Spleen (tissue), 11 donors: Measurements from ENCODE around the gene ERICH4. TPM values are rescaled to one million over a fixed set of nuclear protein-coding genes. Genes with fewer than 3 reads are reported as not detected.
"Not testable (repeated sequence)": the region's sequence is repeated elsewhere in the genome, so short reads cannot be mapped to it uniquely, and the experiment has no call there.

Source experiments
- DNase-seq: peaks from one replicate; pipeline ENCODE4 v3.0.0-alpha.2; 2020
- H3K27ac ChIP-seq, 8 donors: fragments of 200-600 bp; sonication (generic) in 7 of 8; 1 replicate in 4 of 8; 2 replicates in 4 of 8; pipeline versions ENCODE4 v1.5.0 to v1.8.0; 2016 to 2021; ENCODE audit warnings: inconsistent platforms in 4 of 8, mild to moderate bottlenecking in 4 of 8, moderate library complexity in 1 of 8
- H3K27me3 ChIP-seq, 7 donors: fragments of 200-600 bp; sonication (generic) in 6 of 7; replicated peaks in 1 of 7; 1 replicate in 4 of 7; 2 replicates in 3 of 7; pipeline versions ENCODE4 v1.5.0 to v1.8.0; 2016 to 2021; ENCODE audit warnings: inconsistent platforms in 3 of 7, mild to moderate bottlenecking in 1 of 7
- H3K36me3 ChIP-seq, 6 donors: fragments of 200-600 bp; sonication (generic) in 5 of 6; 1 replicate in 4 of 6; 2 replicates in 2 of 6; pipeline versions ENCODE4 v1.5.0 to v1.8.0; 2016 to 2021; ENCODE audit warnings: inconsistent platforms in 2 of 6
- H3K4me1 ChIP-seq, 6 donors: fragments of 200-600 bp; sonication (generic) in 5 of 6; 1 replicate in 3 of 6; 2 replicates in 3 of 6; pipeline versions ENCODE4 v1.5.0 to v1.8.0; 2016 to 2021; ENCODE audit warnings: inconsistent platforms in 3 of 6
- H3K4me3 ChIP-seq, 8 donors: fragments of 200-600 bp; sonication (generic) in 7 of 8; 1 replicate in 4 of 8; 2 replicates in 4 of 8; pipeline versions ENCODE4 v1.5.0 to v1.8.0; 2016 to 2021; ENCODE audit warnings: inconsistent platforms in 4 of 8, mild to moderate bottlenecking in 4 of 8, moderate library complexity in 2 of 8
- H3K9me3 ChIP-seq, 8 donors: fragments of 200-600 bp; sonication (generic) in 7 of 8; 1 replicate in 4 of 8; 2 replicates in 4 of 8; pipeline versions ENCODE4 v1.5.0 to v1.8.0; 2016 to 2021; ENCODE audit warnings: inconsistent platforms in 4 of 8
- CTCF ChIP-seq, 11 experiments: fragments of 200-600 bp in 7 of 11; fragments of 450-650 bp in 4 of 11; sonication (generic) in 4 of 11; IDR thresholded peaks in 8 of 11; conservative IDR thresholded peaks in 3 of 11; 1 replicate in 7 of 11; 2 replicates in 4 of 11; pipeline versions ENCODE4 v1.4.0 to v1.8.0; 2016 to 2021; ENCODE audit warnings: antibody characterized with exemption in 11 of 11, inconsistent platforms in 4 of 11, mild to moderate bottlenecking in 1 of 11
- POLR2A ChIP-seq, 3 donors: fragments of 450-650 bp; IDR thresholded peaks; one replicate each; pipeline ENCODE4 v1.5.1; 2017; ENCODE audit warnings: antibody characterized with exemption in 3 of 3, mild to moderate bottlenecking in 1 of 3
- POLR2AphosphoS5 ChIP-seq, 3 donors: sonication (generic); formaldehyde crosslinking; IDR thresholded peaks; one replicate each; pipeline ENCODE4 v1.5.1; 2017; ENCODE audit warnings: antibody characterized with exemption in 3 of 3
- WGBS, 5 donors: extraction: QIAGEN DNeasy Blood & Tissue Kit in 3 of 5; methylation state at CpG; one replicate each; pipeline versions ENCODE4 v1.1.5 to v1.1.7; 2013 to 2018; 5-methylcytosine and 5-hydroxymethylcytosine counted together
- intact Hi-C: fragments of 100-400 bp; cut with DNase I; formaldehyde crosslinking; loops from one replicate; pipeline ENCODE4 v1.15.0; 2023; ENCODE audit warnings: low total_unique reads
- polyA plus RNA-seq, 3 donors: library from polyadenylated mRNA; stranded (reverse); fragments of 200-250 nt; gene quantifications; one replicate each; pipeline ENCODE4 v1.2.1, GENCODE V29; 2013
- total RNA-seq, 7 donors: library from RNA; depleted of rRNA in 3 of 7; stranded (reverse); fragments of >200 nt in 3 of 7; fragmentation: NEBNext Ultra II Directional in 4 of 7; extraction: Animal tissue kit (Norgen Biotek cat#: 25700) in 4 of 7; gene quantifications; one replicate each; pipeline versions ENCODE4 v1.1.0 to v1.2.1, GENCODE V29; 2016 to 2021
- donor health status: healthy with polysubstance abuse.
- donor health status: DM: no; HTN: no; CAD: no; lungs with moderate emphysema.
- donor health status: DM: no; HTN: no; CAD: no.
- donor health status: Bipolar disorder and iron deficiency.
- donor health status: healthy.
- donor health status: DM: no; HTN: no; CAD: no.
- donor health status: DM: yes; HTN: yes; CAD: no.

Gene ERICH4
- total and polyA plus RNA-seq, 10 donors = 0.65 TPM; not detected in 9

GRCh38 chr19:41431426-41432386, 11.2 kb upstream of the ERICH4 start:
- H3K4me1 ChIP-seq = peaks cover 15 to 46% (median 27%) of the 10 kb centered on the region in 6 donors
- H3K27me3 ChIP-seq = no peaks in the 10 kb centered on the region
- DNase-seq = no peak
- intact Hi-C loops = no loop called here
- H3K36me3 ChIP-seq = peaks cover 0 to 69% (median 31%) of the 10 kb centered on the region in 6 donors
- H3K4me3 ChIP-seq = no peak overlapping the region
- WGBS, 5 donors = 71 to 78% (median 76%) methylated on average over 20 to 23 of the region's 23 CpGs
- no peaks in the 10 kb centered on the region for H3K9me3 ChIP-seq
- TF ChIP-seq POLR2A (IDR thresholded peaks at IDR 0.05) (no peak), POLR2AphosphoS5 (IDR thresholded peaks at IDR 0.05) (peak; percentile 8 to 56 (median 22)), CTCF (IDR thresholded peaks at IDR 0.05 in 8 of 11, conservative IDR thresholded peaks at IDR 0.05 in 3 of 11) (peak in 4 of 11 experiments; percentile 17 to 41 (median 26))
- peak overlapping the region in 2 of 8 donors; percentile 24 to 43 for H3K27ac ChIP-seq

GRCh38 chr19:41433171-41433570, 9.8 kb upstream of the ERICH4 start:
- no peak overlapping the region for H3K27ac ChIP-seq
- peaks cover 0 to 83% (median 40%) of the 10 kb centered on the region in 6 donors for H3K36me3 ChIP-seq
- intact Hi-C loops = no loop called here
- TF ChIP-seq CTCF (IDR thresholded peaks at IDR 0.05 in 8 of 11, conservative IDR thresholded peaks at IDR 0.05 in 3 of 11) (no peak), POLR2A (IDR thresholded peaks at IDR 0.05) (no peak), POLR2AphosphoS5 (IDR thresholded peaks at IDR 0.05) (peak in 1 of 3 donors; percentile 64)
- peaks cover 6 to 38% (median 14%) of the 10 kb centered on the region in 6 donors for H3K4me1 ChIP-seq
- no peaks in the 10 kb centered on the region for H3K9me3 ChIP-seq
- no peaks in the 10 kb centered on the region for H3K27me3 ChIP-seq
- H3K4me3 ChIP-seq = no peak overlapping the region
- WGBS, 5 donors = 91 to 97% (median 95%) methylated on average over 18 of the region's 18 CpGs
- DNase-seq = no peak

GRCh38 chr19:41434450-41434849, 8.5 kb upstream of the ERICH4 start:
- no peaks in the 10 kb centered on the region for H3K9me3 ChIP-seq
- peak; percentile 16 for DNase-seq
- intact Hi-C loops = no loop called here
- H3K36me3 ChIP-seq = peaks cover 0 to 86% (median 41%) of the 10 kb centered on the region in 6 donors
- peaks cover 5 to 38% (median 18%) of the 10 kb centered on the region in 6 donors for H3K4me1 ChIP-seq
- no peak overlapping the region for H3K4me3 ChIP-seq
- H3K27me3 ChIP-seq = no peaks in the 10 kb centered on the region
- WGBS, 5 donors = 51 to 73% (median 69%) methylated on average over 5 of the region's 5 CpGs
- H3K27ac ChIP-seq = no peak overlapping the region
- TF ChIP-seq POLR2AphosphoS5 (IDR thresholded peaks at IDR 0.05) (no peak), CTCF (IDR thresholded peaks at IDR 0.05 in 8 of 11, conservative IDR thresholded peaks at IDR 0.05 in 3 of 11) (no peak), POLR2A (IDR thresholded peaks at IDR 0.05) (no peak)

- intact Hi-C loops, H3K4me3 ChIP-seq, H3K27ac ChIP-seq, H3K9me3 ChIP-seq, H3K27me3 ChIP-seq: not testable (repeated sequence)
- DNase-seq = peak; percentile 24
- H3K4me1 ChIP-seq = peaks cover 5 to 45% (median 25%) of the 10 kb centered on the region in 6 donors
- 93 to 98% (median 98%) methylated on average over 11 of the region's 11 CpGs for WGBS, 5 donors
- peaks cover 0 to 79% (median 41%) of the 10 kb centered on the region in 6 donors for H3K36me3 ChIP-seq
Observed at GRCh38 chr19:41435376-41435775, 7.6 kb upstream of the ERICH4 start.
